Right atrium auricular region (tissue), 2 donors: ENCODE data around the gene STIP1. TPM values are rescaled to one million over a fixed set of nuclear protein-coding genes. Genes with fewer than 3 reads are reported as not detected.

Experiments used
- DNase-seq: peaks from one replicate; pipeline ENCODE4 v3.0.0-alpha.2; 2019; ENCODE audit warnings: low spot score
- H3K27ac ChIP-seq, 2 donors: fragments of 200-600 bp; sonication (generic); 1 replicate in 1 of 2; 2 replicates in 1 of 2; pipeline ENCODE4 v1.5.1; 2016 to 2019
- H3K27me3 ChIP-seq, 2 donors: fragments of 200-600 bp; sonication (generic); one replicate each; pipeline versions ENCODE4 v1.5.1 to v1.6.0; 2017 to 2019
- H3K36me3 ChIP-seq: fragments of 200-600 bp; sonication (generic); one replicate; pipeline ENCODE4 v1.5.1; 2016
- H3K4me1 ChIP-seq, 2 donors: fragments of 200-600 bp; sonication (generic); one replicate each; pipeline versions ENCODE4 v1.5.1 to v1.6.0; 2017 to 2019
- H3K4me3 ChIP-seq, 2 donors: fragments of 200-600 bp; sonication (generic); 1 replicate in 1 of 2; 2 replicates in 1 of 2; pipeline ENCODE4 v1.5.1; 2017 to 2019; ENCODE audit warnings: mild to moderate bottlenecking in 1 of 2, moderate library complexity in 1 of 2
- H3K9me3 ChIP-seq, 2 donors: fragments of 200-600 bp; sonication (generic); one replicate each; pipeline ENCODE4 v1.5.1; 2019
- CTCF ChIP-seq, 2 donors: fragments of 200-600 bp; sonication (generic); IDR thresholded peaks; one replicate each; pipeline ENCODE4 v1.5.1; 2019; ENCODE audit warnings: antibody characterized with exemption in 2 of 2
- total RNA-seq, 2 donors: library from RNA; depleted of rRNA; stranded (reverse); fragments of >200 nt; gene quantifications; one replicate each; pipeline ENCODE4 v1.1.0, GENCODE V29; 2016

Gene STIP1
- total RNA-seq, 2 donors from 2014 or later, result 88.9 to 114 TPM

- no peak overlapping the region for H3K27ac ChIP-seq
- H3K4me1 ChIP-seq, result no peaks in the 10 kb centered on the region
- H3K9me3 ChIP-seq, result no peaks in the 10 kb centered on the region
- no peak for TF ChIP-seq CTCF (IDR thresholded peaks at IDR 0.05)
- no peak for DNase-seq
- no peaks in the 10 kb centered on the region for H3K27me3 ChIP-seq
- no peak overlapping the region for H3K4me3 ChIP-seq
- peaks cover 97% of the 10 kb centered on the region for H3K36me3 ChIP-seq
Measured at GRCh38 chr11:64198511-64198910, 12.5 kb downstream of the STIP1 start.

GRCh38 chr11:64201543-64201942, 15.6 kb downstream of the STIP1 start:
- no peak for TF ChIP-seq CTCF (IDR thresholded peaks at IDR 0.05)
- no peaks in the 10 kb centered on the region for H3K9me3 ChIP-seq
- no peak overlapping the region for H3K4me3 ChIP-seq
- DNase-seq, result no peak
- H3K4me1 ChIP-seq, result peaks cover 0 to 18% of the 10 kb centered on the region in 2 donors
- H3K27me3 ChIP-seq, result no peaks in the 10 kb centered on the region
- H3K36me3 ChIP-seq, result peaks cover 79% of the 10 kb centered on the region
- H3K27ac ChIP-seq, result no peak overlapping the region

DNA sequence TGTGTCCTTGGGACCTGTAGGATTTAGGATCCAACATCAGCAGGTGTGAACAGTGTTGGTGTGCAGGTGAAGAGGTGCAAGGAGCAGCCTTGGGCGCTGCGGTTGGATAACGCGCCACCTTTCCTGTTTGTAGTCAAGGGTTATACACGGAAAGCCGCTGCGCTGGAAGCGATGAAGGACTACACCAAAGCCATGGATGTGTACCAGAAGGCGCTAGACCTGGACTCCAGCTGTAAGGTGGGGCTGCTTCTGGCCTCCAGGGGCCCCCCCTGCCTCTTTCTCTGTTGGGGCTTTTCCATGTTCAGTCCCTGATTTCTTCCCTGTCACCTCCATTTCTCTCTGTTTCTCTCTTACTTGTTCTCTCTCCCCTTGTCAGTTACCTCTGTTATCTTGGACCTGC, 17.0 kb downstream of the STIP1 start:
- H3K27ac ChIP-seq, result no peak overlapping the region
- H3K36me3 ChIP-seq, result peaks cover 72% of the 10 kb centered on the region
- no peak overlapping the region for H3K4me3 ChIP-seq
- peaks cover 0 to 30% of the 10 kb centered on the region in 2 donors for H3K4me1 ChIP-seq
- no peaks in the 10 kb centered on the region for H3K27me3 ChIP-seq
- H3K9me3 ChIP-seq, result no peaks in the 10 kb centered on the region
- DNase-seq, result no peak
- no peak for TF ChIP-seq CTCF (IDR thresholded peaks at IDR 0.05)

- H3K36me3 ChIP-seq, result peaks cover 67% of the 10 kb centered on the region
- H3K27me3 ChIP-seq, result no peaks in the 10 kb centered on the region
- H3K27ac ChIP-seq, result no peak overlapping the region
- DNase-seq, result no peak
- H3K4me3 ChIP-seq, result no peak overlapping the region
- H3K4me1 ChIP-seq, result peaks cover 0 to 36% of the 10 kb centered on the region in 2 donors
- no peak for TF ChIP-seq CTCF (IDR thresholded peaks at IDR 0.05)
- H3K9me3 ChIP-seq, result no peaks in the 10 kb centered on the region
Measured at GRCh38 chr11:64203421-64204079, 17.6 kb downstream of the STIP1 start.

- H3K4me1 ChIP-seq, result peaks cover 0 to 38% of the 10 kb centered on the region in 2 donors
- H3K27me3 ChIP-seq, result no peaks in the 10 kb centered on the region
- TF ChIP-seq CTCF (IDR thresholded peaks at IDR 0.05), result no peak
- DNase-seq, result no peak
- H3K36me3 ChIP-seq, result peaks cover 62% of the 10 kb centered on the region
- no peak overlapping the region for H3K4me3 ChIP-seq
- no peaks in the 10 kb centered on the region for H3K9me3 ChIP-seq
- no peak overlapping the region for H3K27ac ChIP-seq
Measured at GRCh38 chr11:64204080-64204440, 18.1 kb downstream of the STIP1 start.

DNA sequence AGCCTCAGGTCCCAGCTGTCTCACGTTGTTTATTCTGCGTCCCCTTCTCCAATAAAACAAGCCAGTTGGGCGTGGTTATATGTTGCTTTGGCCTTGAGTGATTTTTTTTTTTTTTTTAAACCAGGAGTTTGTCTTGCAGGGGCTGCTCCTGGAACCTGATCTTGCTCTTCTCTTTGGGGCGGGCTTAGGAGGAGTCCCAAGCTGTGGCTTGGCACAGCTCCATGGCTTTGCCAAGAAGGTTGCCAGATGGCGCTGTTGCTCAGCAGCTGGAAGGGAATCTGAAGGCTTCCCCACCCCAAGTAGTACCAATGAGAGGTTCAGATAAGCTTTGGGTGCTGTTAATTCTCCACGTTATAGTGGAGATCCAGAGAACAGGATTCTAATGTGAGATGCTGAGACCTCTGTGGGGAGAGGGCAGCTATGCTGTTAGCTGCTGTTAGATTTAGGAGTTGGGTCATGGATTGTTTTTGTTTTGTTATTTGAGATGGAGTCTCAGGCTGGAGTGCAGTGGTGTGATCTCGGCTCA, 18.6 kb downstream of the STIP1 start:
- Histone ChIP-seq H3K27ac (no peak overlapping the region), H3K4me1 (peaks cover 0 to 38% of the 10 kb centered on the region in 2 donors), H3K9me3 (no peaks in the 10 kb centered on the region), H3K36me3 (peaks cover 60% of the 10 kb centered on the region), H3K4me3 (no peak overlapping the region), H3K27me3 (no peaks in the 10 kb centered on the region)
- DNase-seq, result peak; percentile 92
- TF ChIP-seq CTCF (IDR thresholded peaks at IDR 0.05), result peak; percentile 63 to 83
